GM23338 (cell line): ENCODE measurements around the gene USP2. TPM values are rescaled to one million over a fixed set of nuclear protein-coding genes. Genes with fewer than 3 reads are reported as not detected.

ENCODE experiments used
- ATAC-seq: fragments of 200-7000 bp; cut with Tn5 transposase; 3 replicates; pipeline ENCODE4 v1.9.1; 2020
- DNase-seq: peaks from one replicate; pipeline ENCODE4 v3.0.0-alpha.2; 2015; ENCODE audit warnings: low spot score
- H2AFZ ChIP-seq: fragments of 200-600 bp; sonication (generic); 2 replicates; pipeline ENCODE4 v1.8.0; 2016; ENCODE audit warnings: antibody characterized with exemption, mild to moderate bottlenecking, moderate library complexity
- H3F3A ChIP-seq: fragments of 200-600 bp; sonication (generic); replicated peaks from 2 replicates; pipeline ENCODE4 v1.8.0; 2017; ENCODE audit warnings: antibody characterized with exemption, mixed run types, low read depth
- H3K27ac ChIP-seq: fragments of 200-600 bp; sonication (generic); 2 replicates; pipeline ENCODE4 v1.6.1; 2016; ENCODE audit warnings: low read depth
- H3K27me3 ChIP-seq: fragments of 200-600 bp; sonication (generic); 2 replicates; pipeline ENCODE4 v1.8.0; 2016; ENCODE audit warnings: mild to moderate bottlenecking, mixed run types, moderate library complexity; ENCODE audit not compliant: insufficient read depth
- H3K36me3 ChIP-seq: fragments of 200-600 bp; sonication (generic); 2 replicates; pipeline ENCODE4 v1.8.0; 2016; ENCODE audit warnings: mild to moderate bottlenecking; ENCODE audit not compliant: insufficient read depth
- H3K4me1 ChIP-seq: fragments of 200-600 bp; sonication (generic); 2 replicates; pipeline ENCODE4 v1.8.0; 2016; ENCODE audit warnings: mild to moderate bottlenecking, moderate library complexity; ENCODE audit not compliant: insufficient read depth
- H3K4me2 ChIP-seq: fragments of 200-600 bp; sonication (generic); 2 replicates; pipeline ENCODE4 v1.7.1; 2017; ENCODE audit warnings: mixed run types
- H3K4me3 ChIP-seq: fragments of 200-600 bp; sonication (generic); 2 replicates; pipeline ENCODE4 v1.6.1; 2016; ENCODE audit warnings: mixed run types
- H3K79me2 ChIP-seq: fragments of 200-600 bp; sonication (generic); replicated peaks from 2 replicates; pipeline ENCODE4 v1.8.0; 2017; ENCODE audit warnings: mild to moderate bottlenecking; ENCODE audit not compliant: insufficient read depth
- H3K9me2 ChIP-seq: fragments of 200-600 bp; sonication (generic); 2 replicates; pipeline ENCODE4 v1.8.0; 2017; ENCODE audit not compliant: insufficient read depth
- H4K20me1 ChIP-seq: fragments of 200-600 bp; sonication (generic); replicated peaks from 2 replicates; pipeline ENCODE4 v1.8.0; 2017; ENCODE audit warnings: mild to moderate bottlenecking; ENCODE audit not compliant: insufficient read depth
- H3K27ac Mint-ChIP-seq: 2 replicates; pipeline ENCODE4 v1.8.0; 2020; ENCODE audit warnings: inconsistent platforms, mild to moderate bottlenecking, moderate library complexity, mixed read lengths
- H3K27me3 Mint-ChIP-seq: 3 replicates; pipeline ENCODE4 v1.8.0; 2022; ENCODE audit warnings: low read depth, mild to moderate bottlenecking, moderate library complexity, mixed read lengths, inconsistent platforms; ENCODE audit not compliant: insufficient read depth, poor library complexity
- H3K36me3 Mint-ChIP-seq: 3 replicates; pipeline ENCODE4 v1.8.0; 2021; ENCODE audit warnings: low read depth, mild to moderate bottlenecking, inconsistent platforms, moderate library complexity, mixed read lengths
- H3K4me1 Mint-ChIP-seq: 3 replicates; pipeline ENCODE4 v1.8.0; 2020; ENCODE audit warnings: mild to moderate bottlenecking, inconsistent platforms, mixed read lengths
- H3K4me3 Mint-ChIP-seq: 3 replicates; pipeline ENCODE4 v1.8.0; 2021; ENCODE audit warnings: moderate library complexity, mild to moderate bottlenecking, inconsistent platforms, mixed read lengths
- H3K9me3 Mint-ChIP-seq: 3 replicates; pipeline ENCODE4 v1.8.0; 2020; ENCODE audit warnings: moderate library complexity, mild to moderate bottlenecking, inconsistent platforms, mixed read lengths
- CREB1 ChIP-seq: fragments of 250-450 bp; sonication (Bioruptor Pico); IDR thresholded peaks from 2 replicates; pipeline ENCODE4 v1.5.0; 2020; ENCODE audit warnings: low read depth, mild to moderate bottlenecking, moderate library complexity
- EZH2 ChIP-seq: fragments of 200-600 bp; sonication (generic); IDR thresholded peaks from one replicate; pipeline ENCODE4 v1.8.0; 2017; ENCODE audit warnings: antibody characterized with exemption, mild to moderate bottlenecking, low read depth; ENCODE audit not compliant: unreplicated experiment
- POLR2AphosphoS5 ChIP-seq: IDR thresholded peaks from 2 replicates; pipeline ENCODE4 v1.6.1; 2016; ENCODE audit warnings: antibody characterized with exemption, low read depth
- ZNF114 ChIP-seq: fragments of 250-450 bp; sonication (Bioruptor Pico); IDR thresholded peaks from 2 replicates; pipeline ENCODE4 v1.5.0; 2020; ENCODE audit warnings: mild to moderate bottlenecking, moderate library complexity
- polyA plus RNA-seq: library from polyadenylated mRNA; unstranded; fragments of >200 nt; fragmentation: Nextera tagmentation; extraction: Ambion mirVana; gene quantifications from 2 replicates; pipeline ENCODE4 v1.2.1, GENCODE V29; 2016
- total RNA-seq: library from RNA; depleted of rRNA; stranded (reverse); fragments of >200 nt; shearing (Covaris generic); gene quantifications from 2 replicates; pipeline ENCODE4 v1.2.3, GENCODE V29; 2014
- TF ChIP-seq, protein P1 (sequence below): fragments of 250-450 bp; sonication (Bioruptor Pico); IDR thresholded peaks from 2 replicates; pipeline ENCODE4 v1.5.0; 2020; ENCODE audit warnings: mild to moderate bottlenecking, moderate library complexity
- TF ChIP-seq, protein P2 (sequence below): IDR thresholded peaks from 2 replicates; pipeline ENCODE4 v1.6.1; 2016; ENCODE audit warnings: antibody characterized with exemption

The USP2 gene
- total and polyA plus RNA-seq, 2 experiments from 2014 or later, result 4.9 to 5.0 TPM

DNA sequence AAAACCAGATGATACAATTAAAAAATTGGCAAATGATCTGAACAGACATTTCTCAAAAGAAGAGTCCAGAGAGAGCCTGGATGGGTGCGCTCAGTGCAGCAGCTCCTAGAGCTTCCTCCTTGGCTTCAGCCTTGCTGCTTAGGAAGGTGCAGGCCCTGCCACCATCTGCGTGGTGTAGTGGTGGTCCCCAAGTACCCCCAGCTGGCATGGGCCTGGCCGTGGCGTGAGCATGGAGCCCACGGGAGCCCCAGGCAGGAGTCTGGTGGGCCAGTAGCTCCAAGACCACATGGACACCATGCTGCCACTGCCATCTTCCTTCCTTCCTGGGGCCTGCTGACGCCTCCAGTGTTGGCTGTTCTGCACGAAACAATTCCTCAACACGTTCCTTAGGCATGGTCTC lies 21.0 kb upstream of the USP2 start (continued):
- TF ChIP-seq, protein P1, sequence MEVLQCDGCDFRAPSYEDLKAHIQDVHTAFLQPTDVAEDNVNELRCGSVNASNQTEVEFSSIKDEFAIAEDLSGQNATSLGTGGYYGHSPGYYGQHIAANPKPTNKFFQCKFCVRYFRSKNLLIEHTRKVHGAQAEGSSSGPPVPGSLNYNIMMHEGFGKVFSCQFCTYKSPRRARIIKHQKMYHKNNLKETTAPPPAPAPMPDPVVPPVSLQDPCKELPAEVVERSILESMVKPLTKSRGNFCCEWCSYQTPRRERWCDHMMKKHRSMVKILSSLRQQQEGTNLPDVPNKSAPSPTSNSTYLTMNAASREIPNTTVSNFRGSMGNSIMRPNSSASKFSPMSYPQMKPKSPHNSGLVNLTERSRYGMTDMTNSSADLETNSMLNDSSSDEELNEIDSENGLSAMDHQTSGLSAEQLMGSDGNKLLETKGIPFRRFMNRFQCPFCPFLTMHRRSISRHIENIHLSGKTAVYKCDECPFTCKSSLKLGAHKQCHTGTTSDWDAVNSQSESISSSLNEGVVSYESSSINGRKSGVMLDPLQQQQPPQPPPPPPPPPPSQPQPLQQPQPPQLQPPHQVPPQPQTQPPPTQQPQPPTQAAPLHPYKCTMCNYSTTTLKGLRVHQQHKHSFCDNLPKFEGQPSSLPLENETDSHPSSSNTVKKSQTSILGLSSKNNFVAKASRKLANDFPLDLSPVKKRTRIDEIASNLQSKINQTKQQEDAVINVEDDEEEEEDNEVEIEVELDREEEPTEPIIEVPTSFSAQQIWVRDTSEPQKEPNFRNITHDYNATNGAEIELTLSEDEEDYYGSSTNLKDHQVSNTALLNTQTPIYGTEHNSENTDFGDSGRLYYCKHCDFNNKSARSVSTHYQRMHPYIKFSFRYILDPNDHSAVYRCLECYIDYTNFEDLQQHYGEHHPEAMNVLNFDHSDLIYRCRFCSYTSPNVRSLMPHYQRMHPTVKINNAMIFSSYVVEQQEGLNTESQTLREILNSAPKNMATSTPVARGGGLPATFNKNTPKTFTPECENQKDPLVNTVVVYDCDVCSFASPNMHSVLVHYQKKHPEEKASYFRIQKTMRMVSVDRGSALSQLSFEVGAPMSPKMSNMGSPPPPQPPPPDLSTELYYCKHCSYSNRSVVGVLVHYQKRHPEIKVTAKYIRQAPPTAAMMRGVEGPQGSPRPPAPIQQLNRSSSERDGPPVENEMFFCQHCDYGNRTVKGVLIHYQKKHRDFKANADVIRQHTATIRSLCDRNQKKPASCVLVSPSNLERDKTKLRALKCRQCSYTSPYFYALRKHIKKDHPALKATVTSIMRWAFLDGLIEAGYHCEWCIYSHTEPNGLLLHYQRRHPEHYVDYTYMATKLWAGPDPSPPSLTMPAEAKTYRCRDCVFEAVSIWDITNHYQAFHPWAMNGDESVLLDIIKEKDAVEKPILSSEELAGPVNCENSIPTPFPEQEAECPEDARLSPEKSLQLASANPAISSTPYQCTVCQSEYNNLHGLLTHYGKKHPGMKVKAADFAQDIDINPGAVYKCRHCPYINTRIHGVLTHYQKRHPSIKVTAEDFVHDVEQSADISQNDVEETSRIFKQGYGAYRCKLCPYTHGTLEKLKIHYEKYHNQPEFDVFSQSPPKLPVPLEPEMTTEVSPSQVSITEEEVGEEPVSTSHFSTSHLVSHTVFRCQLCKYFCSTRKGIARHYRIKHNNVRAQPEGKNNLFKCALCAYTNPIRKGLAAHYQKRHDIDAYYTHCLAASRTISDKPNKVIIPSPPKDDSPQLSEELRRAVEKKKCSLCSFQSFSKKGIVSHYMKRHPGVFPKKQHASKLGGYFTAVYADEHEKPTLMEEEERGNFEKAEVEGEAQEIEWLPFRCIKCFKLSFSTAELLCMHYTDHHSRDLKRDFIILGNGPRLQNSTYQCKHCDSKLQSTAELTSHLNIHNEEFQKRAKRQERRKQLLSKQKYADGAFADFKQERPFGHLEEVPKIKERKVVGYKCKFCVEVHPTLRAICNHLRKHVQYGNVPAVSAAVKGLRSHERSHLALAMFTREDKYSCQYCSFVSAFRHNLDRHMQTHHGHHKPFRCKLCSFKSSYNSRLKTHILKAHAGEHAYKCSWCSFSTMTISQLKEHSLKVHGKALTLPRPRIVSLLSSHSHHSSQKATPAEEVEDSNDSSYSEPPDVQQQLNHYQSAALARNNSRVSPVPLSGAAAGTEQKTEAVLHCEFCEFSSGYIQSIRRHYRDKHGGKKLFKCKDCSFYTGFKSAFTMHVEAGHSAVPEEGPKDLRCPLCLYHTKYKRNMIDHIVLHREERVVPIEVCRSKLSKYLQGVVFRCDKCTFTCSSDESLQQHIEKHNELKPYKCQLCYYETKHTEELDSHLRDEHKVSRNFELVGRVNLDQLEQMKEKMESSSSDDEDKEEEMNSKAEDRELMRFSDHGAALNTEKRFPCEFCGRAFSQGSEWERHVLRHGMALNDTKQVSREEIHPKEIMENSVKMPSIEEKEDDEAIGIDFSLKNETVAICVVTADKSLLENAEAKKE (CRISPR knock-in tag), result no peak
- TF ChIP-seq ZNF114, result no peak

DNA sequence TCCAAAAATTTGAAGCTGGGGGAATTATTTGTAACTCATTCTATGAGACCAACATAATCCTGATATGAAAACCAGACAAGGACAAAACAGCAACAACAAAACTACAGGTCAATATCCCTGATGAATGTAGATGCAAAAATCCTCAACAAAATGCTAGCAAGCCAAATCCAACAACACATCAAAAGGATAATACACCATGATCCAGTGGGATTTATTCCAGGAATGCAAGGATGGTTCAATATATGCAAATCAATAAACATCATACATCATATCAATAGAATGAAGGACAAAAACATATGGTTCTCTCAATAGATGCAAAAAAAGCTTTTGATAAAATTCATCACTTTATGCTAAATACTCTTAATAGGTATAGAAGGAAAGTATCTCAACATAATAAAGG lies 19.4 kb upstream of the USP2 start:
- Histone ChIP-seq H4K20me1 (no peaks in the 10 kb centered on the region), H3K36me3 (no peaks in the 10 kb centered on the region), H3K4me3 (no peak overlapping the region), H3K4me2 (no peak overlapping the region), H3F3A (no peaks in the 10 kb centered on the region), H3K27me3 (no peaks in the 10 kb centered on the region), H3K79me2 (no peaks in the 10 kb centered on the region), H3K9me2 (no peaks in the 10 kb centered on the region), H2AFZ (no peak overlapping the region), H3K27ac (no peak overlapping the region), H3K4me1 (no peaks in the 10 kb centered on the region)
- Mint-ChIP-seq H3K27ac (no peak overlapping the region), H3K36me3 (peaks cover 19% of the 10 kb centered on the region), H3K27me3 (no peaks in the 10 kb centered on the region), H3K4me1 (no peaks in the 10 kb centered on the region), H3K9me3 (peaks cover 9% of the 10 kb centered on the region; the same call in 2 of the 3 replicates), H3K4me3 (no peak overlapping the region)
- TF ChIP-seq ZNF114, result no peak
- TF ChIP-seq POLR2AphosphoS5, result no peak
- TF ChIP-seq, protein P2, sequence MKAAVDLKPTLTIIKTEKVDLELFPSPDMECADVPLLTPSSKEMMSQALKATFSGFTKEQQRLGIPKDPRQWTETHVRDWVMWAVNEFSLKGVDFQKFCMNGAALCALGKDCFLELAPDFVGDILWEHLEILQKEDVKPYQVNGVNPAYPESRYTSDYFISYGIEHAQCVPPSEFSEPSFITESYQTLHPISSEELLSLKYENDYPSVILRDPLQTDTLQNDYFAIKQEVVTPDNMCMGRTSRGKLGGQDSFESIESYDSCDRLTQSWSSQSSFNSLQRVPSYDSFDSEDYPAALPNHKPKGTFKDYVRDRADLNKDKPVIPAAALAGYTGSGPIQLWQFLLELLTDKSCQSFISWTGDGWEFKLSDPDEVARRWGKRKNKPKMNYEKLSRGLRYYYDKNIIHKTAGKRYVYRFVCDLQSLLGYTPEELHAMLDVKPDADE, result no peak
- no peak for TF ChIP-seq CREB1
- TF ChIP-seq, protein P1 (CRISPR knock-in tag), result no peak
- TF ChIP-seq EZH2, result no peak
- DNase-seq, result no peak
- no peak for ATAC-seq
